HG02642 (cell line): Measurements from ENCODE around the gene GAS2L1.

ENCODE experiments used
- ATAC-seq: cut with Tn5 transposase; IDR thresholded peaks from one replicate; pipeline ENCODE4 v1.9.1; 2021; ENCODE audit warnings: mild to moderate bottlenecking; ENCODE audit not compliant: unreplicated experiment, poor library complexity

Gene GAS2L1

GRCh38 chr22:29306175-29306834, at the start of gene GAS2L1:
TSS of gene GAS2L1 (plus strand) at chr22:29306650. CDS start at chr22:29308106, 1,456 bp downstream.
- ATAC-seq, result no peak

GRCh38 chr22:29257751-29258181, 48.7 kb upstream of the GAS2L1 start:
- no peak for ATAC-seq

GRCh38 chr22:29258407-29259252, 47.8 kb upstream of the GAS2L1 start:
- ATAC-seq, result no peak

GRCh38 chr22:29259253-29259899, 47.1 kb upstream of the GAS2L1 start:
- no peak for ATAC-seq

GRCh38 chr22:29260031-29260560, 46.4 kb upstream of the GAS2L1 start:
- no peak for ATAC-seq

GRCh38 chr22:29260601-29261315, 45.7 kb upstream of the GAS2L1 start:
- ATAC-seq, result no peak

- ATAC-seq, result no peak
These were observed 42.6 kb upstream of the GAS2L1 start for GRCh38 chr22:29263791-29264276.

- ATAC-seq, result no peak
These were observed 41.1 kb upstream of the GAS2L1 start for GRCh38 chr22:29265305-29265704.

- ATAC-seq, result no peak
These were observed 40.5 kb upstream of the GAS2L1 start for GRCh38 chr22:29265929-29266328.

GRCh38 chr22:29266564-29267461, 39.6 kb upstream of the GAS2L1 start:
- ATAC-seq, result no peak

GRCh38 chr22:29267462-29267857, 39.0 kb upstream of the GAS2L1 start:
- no peak for ATAC-seq

- ATAC-seq, result peak; percentile 83
These were observed 38.5 kb upstream of the GAS2L1 start, which contains the start of the genes EWSR1 and RHBDD3 for GRCh38 chr22:29267858-29268510. TSS of gene EWSR1 (plus strand) at chr22:29268268. CDS start at chr22:29268337, 69 bp downstream. TSS of gene RHBDD3 (minus strand) at chr22:29267981. CDS start at chr22:29265626, 2,355 bp downstream.

- peak; percentile 26 for ATAC-seq
These were observed 37.8 kb upstream of the GAS2L1 start for GRCh38 chr22:29268511-29269229.

GRCh38 chr22:29269230-29269604, 37.2 kb upstream of the GAS2L1 start:
- no peak for ATAC-seq

GRCh38 chr22:29269731-29270474, 36.5 kb upstream of the GAS2L1 start:
- no peak for ATAC-seq

GRCh38 chr22:29270475-29271271, 35.8 kb upstream of the GAS2L1 start:
- no peak for ATAC-seq
